DMS114 treated with DMSO at 0.1 percent for 48 hours (cell line): Measurements from ENCODE around the gene COPE.

ENCODE experiments used
- DNase-seq: peaks from one replicate; lab custom pipeline; 2025; ENCODE audit not compliant: unreplicated experiment; lab: John Stamatoyannopoulos, UW

The COPE gene

DNA sequence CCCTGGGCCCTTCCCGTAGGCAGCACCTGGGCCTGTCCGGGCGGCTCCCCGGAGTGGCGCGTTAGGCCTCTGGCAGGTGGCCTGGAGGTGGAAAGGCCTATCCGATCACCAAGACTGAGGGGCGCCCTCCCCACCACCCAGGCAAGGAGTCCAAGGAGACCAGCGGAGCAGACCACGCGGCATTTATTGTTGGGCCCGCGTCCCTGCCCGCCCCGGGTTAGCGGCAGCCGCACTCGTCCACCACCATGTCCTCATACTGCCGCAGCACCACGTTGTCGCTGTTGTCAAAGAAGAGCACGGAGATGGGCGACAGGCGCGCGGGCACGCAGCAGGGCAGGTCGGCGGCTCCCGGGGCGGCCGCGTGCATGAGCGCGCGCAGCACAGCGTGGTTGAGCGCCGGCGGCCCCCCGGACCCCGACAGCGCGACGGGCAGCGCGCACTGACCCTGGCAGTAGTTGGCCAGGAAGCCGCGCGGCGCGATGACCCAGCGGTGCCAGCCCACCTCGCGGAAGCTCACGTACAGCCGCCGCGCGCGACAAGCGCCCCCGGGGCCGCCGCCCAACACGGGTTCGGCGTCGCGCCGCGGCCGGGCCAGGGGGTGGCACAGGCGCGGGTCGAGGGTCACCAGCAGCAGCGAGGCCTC, 50.7 kb downstream of the COPE start:
- no peak for DNase-seq

DNA sequence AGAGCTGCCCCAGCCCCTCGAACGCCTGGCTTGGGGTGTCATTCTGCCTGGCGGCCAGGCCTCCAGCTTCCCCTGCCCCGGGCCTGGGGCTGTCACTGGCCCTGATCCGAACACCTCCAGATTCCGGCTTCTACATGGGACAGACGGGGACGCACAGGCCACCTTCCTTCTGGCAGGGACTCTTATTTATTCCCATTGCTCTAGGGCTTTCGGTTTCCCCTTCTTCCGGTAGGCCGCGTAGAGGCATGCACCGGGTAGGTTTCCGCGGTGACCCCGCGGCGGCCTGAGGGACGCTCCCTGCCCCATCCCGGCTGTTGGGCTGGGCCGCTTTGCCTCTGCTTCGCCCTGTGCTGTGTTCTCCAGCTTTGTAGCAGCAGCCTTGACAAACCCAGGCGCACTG, 51.4 kb downstream of the COPE start:
- DNase-seq: no peak

DNA sequence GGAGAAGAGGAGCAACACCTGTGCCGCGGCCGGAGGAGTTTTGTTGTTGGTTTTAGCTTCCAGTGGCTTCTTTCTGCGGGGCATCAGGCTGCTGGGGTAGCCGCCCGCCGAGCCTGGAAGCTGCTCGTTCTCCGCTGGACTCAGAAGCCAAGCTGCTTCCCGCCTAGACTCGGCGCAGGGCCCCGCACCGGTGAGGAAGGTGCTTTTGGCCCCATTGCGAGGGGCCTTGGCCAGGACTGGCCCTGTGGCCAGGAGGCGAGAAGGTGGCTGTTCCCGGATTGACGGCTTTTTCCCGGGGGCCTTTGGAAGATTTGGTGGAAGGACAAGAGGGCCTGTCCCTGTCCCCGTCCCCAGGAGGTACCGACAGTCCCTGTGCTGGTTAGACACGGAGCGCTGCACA, 52.0 kb downstream of the COPE start:
- DNase-seq: no peak

DNA sequence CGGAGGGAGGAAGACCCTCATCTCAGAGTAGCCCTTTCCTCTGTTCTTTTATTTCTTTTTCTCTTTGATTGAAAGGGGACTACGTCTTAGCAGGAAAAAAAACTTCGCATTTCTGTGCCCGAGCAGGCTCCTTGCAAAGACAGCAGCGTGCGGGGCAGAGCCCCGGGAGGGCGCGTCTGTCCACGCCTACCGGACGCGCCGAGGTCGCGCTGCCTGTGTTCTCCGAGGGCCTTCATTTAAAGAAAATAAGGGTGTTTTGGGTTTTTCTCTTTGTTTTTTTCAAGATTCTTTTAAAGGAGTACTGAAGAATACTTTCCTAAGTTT, 52.4 kb downstream of the COPE start:
- DNase-seq: no peak

DNA sequence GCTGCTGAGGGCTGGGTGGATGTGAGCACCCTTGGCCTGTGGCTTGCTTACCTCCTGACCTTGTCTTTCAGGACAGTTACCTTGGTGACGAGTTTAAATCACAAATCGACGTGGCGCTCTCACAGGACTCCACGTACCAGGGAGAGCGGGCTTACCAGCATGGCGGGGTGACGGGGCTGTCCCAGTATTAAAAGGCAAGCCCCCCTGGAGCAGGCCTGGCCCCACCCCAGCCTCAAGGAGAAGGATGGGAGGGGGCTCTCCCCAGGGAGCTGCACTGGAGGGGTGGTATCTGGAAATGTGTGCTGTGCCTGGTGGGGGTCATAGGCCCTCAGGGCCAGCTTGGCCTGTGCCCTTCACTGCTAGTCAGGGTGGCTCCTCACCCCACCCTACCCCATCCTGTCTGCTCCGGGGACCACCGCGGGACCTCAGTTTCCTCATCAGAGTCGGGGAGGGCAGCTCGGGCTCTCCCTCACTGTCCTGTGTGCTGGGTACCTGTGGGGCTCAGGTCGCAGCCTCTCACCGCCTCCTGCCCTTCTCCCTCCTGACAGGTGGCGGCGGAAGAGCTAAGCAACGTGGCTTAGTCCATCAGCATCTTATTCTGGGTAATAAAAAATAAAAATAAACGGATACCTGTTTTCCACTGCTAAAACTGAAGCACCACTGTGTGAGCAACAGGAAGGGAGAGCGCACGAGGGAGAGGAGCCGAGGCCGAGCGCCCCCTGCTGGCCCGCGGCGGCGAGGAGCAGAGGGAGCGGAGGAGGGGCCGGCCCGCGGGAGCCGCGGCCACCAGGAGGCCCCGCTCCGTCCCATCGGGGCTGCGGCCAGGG, 53.0 kb downstream of the COPE start:
- DNase-seq: peak; percentile 40

DNA sequence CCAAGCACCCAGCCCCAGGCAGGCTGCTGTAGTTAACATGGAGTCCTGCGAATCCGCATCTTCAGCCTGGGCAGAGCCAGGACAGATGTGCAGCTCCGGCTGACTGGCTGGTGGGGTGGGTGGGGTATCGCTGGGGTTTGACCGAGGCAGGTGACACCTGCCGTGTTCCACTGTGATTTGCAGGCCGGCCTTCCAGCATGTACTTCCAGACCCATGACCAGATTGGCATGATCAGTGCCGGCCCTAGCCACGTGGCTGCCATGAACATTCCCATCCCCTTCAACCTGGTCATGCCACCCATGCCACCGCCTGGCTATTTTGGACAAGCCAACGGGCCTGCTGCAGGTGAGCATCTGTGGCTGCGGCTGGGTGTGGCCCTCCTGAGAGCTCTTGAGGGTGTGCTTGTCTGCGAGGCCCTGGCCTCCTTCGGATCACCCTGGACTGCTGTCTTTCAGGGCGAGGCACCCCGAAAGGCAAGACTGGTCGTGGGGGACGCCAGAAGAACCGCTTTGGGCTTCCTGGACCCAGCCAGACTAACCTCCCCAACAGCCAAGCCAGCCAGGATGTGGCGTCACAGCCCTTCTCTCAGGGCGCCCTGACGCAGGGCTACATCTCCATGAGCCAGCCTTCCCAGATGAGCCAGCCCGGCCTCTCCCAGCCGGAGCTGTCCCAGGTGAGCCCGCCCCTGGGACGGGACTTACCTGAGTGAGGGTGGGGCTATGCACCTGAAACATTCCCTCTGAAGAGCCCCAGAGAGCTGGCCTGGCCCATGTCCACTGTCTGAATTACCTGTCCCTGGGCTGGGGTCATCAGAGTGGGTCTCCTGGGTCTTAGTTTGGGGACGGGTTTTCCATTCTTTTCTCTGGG, 53.8 kb downstream of the COPE start:
- no peak for DNase-seq

DNA sequence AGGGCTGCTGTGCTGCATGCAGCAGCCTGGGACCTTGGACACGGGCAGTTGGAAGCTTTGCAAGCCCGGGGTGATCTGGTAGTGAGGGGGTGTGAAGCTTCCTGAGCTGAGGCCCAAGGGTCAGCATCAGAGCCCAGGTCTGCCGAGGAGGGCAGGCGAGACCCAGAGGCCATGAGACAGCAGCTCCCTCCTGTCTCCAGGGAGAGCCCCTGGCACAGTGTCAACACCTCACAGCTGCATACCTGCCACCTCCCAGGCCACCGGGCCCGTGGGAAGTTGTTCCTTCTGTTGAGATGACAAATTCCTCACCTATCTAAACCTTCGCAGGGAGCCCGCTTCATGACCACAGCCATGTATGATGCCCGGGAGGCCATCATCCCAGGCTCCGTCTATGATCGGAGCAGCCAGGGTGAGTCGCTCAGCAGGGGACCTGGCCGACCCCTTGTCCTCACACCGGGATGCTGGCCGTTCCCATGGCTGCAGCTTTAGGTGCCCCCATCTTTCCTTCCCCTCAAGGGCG, 55.3 kb downstream of the COPE start:
- no peak for DNase-seq

DNA sequence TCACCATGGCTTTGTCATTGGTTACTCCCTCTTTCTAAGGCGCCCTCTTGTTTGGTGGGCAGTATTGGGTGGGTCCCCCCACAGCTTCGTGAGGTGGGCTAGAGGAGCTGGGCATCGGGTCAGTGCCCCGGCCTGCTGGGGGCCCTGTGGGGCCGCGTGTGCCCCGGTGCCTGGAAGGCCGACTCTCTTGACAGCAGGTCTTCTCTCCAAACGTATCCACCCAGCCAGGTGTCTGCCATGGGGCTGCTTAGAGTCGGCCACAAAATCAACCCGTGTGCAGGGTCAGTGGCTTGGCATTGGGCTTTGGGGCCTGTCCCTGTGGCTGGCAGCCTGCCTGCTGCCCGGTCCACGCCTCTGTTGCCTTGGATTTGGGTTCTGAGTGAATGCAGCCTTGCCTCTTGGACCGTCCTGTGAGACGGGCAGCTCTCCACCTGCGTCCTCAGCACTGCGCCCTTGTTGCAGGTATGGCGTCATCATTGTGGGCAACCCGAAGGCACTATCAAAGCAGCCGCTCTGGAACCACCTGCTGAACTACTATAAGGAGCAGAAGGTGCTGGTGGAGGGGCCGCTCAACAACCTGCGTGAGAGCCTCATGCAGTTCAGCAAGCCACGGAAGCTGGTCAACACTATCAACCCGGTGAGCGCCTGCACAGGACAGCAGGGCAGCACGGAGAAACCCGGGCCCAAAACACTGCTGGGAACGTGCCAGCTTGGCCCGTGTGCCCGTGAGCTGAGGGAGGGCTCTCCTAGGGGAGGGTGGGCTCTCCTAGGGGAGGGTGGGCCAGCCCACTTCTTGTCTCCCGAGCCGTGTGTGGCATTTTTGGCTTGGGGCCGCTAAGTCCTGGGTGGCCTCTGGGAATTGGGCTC, 56.0 kb downstream of the COPE start:
- DNase-seq: no peak

DNA sequence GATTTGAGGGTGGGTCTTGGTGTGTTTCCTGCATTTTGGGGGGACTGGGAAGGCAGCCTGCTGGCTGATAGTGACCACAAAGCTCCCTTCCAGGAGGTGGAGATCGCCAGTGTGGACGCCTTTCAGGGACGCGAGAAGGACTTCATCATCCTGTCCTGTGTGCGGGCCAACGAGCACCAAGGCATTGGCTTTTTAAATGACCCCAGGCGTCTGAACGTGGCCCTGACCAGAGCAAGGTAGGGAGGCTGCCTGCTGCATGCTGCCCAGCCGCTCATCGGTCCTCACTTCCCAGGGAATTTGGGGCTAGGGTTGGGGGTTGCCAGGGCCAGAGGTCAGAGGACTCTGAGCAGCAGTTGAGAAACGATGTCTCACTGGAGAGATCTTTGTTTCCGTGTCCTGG, 57.3 kb downstream of the COPE start:
- no peak for DNase-seq

DNA sequence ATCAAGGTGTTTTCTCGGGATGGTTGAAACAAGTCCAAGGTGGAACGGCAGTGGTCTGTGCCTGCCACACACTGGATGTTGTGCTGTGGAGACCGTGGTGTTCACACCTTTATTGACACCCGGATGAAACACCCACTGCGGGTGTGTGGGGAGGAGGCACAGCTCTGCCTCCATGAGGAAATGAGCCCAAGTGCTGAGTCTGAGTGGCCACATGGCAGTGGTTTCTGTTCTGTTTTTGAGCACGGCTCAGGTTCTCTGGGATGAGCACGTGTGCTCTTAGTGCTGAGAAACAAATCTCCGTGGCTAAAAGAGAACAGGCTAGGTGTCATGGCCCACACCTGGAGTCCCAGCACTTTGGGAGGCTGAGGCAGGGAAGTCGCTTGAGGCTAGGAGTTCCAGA, 58.0 kb downstream of the COPE start:
- no peak for DNase-seq

DNA sequence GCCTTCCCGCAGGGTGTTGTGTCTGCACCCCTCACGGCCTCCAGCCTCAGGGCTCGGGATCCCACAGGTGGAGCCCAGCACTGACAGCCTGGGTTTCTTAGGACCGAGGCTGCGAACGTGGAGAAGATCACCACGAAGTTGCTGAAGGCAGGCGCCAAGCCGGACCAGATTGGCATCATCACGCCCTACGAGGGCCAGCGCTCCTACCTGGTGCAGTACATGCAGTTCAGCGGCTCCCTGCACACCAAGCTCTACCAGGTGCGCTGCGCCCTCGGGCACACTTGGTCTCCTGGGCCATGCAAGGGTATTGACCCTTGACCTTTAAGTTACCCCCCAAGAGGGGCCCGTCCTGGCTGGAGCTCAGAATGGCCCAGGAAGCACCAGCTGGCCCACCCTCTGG, 58.5 kb downstream of the COPE start:
- no peak for DNase-seq

DNA sequence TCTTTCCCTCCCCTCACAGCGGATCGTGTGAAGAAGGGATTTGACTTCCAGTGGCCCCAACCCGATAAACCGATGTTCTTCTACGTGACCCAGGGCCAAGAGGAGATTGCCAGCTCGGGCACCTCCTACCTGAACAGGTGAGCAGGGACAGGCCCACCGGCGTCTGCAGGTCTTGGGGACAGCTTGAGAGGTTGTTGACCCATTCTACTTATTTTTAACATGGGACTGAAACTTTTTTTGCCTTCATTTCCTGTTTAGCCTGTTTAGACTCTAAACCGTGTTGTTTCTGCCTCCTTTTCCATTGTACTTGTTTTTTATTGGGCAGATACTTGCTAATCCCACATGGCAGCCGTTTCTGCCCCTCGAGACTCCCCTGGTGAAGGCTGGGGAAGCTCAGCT, 58.9 kb downstream of the COPE start:
- no peak for DNase-seq

DNA sequence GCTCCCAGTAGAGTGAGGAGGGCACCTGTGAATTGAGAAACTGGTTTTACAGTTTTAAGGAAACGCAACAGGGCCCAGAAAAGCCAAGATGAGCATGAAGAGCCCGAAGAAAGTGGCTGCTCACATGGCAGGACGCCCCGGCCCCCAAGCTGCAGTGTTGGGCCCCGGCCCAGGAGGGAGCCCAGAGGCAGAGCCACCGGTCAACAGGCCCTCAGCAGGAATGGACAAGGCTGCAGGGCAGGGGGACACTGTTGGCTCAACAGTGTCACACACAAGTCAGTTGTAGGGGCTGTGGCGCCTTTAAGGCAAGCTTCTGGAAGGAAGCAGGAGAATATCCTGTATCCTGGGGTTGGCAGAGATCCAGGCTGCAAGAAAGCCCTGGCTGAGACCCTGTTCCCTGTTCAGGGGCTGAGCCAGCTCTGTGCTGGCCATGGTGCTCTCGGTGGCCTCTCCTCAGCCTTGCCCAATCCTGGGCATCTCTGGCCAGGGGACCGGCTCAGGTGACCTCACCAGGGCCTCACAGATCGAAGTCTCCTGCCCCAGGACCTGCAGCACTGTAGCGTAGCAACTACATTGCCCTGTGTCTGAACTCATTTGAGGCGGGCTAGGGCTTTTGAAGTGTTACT, 59.4 kb downstream of the COPE start:
- no peak for DNase-seq

DNA sequence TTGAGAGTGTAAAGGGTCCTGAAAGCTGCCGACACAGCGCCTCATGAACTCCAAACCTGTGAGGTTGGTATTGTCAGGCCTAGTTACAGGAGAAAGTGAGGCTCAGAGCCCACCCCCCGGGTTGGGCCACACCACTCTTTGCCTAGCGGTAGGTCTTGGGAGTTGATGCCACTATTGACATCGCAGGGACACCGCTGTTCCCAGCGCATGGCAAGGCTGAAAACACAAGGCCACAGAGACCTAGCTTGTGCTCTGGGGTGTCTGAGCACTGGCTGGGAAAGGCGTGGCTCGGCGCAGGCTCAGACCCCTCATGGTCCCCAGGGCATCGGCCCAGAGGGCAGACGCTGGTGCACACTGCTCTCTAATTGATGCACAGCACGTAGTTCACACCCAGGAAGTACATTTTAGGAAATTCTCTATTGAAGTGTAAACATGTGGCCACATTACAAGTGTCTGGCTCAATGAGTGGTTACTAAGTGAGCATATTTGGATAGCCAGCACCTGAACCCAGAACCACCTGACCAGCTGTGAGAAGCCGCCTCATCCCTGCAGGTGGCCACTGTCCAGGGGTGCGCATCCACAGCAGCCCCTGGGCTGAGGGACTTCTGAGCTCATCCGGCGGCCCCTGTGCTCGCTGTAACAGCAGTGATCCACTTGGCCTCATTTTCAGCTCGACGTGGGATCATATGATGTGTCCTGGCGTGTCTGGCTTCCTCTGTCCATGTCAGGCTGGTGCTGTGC, 60.1 kb downstream of the COPE start:
- no peak for DNase-seq

DNA sequence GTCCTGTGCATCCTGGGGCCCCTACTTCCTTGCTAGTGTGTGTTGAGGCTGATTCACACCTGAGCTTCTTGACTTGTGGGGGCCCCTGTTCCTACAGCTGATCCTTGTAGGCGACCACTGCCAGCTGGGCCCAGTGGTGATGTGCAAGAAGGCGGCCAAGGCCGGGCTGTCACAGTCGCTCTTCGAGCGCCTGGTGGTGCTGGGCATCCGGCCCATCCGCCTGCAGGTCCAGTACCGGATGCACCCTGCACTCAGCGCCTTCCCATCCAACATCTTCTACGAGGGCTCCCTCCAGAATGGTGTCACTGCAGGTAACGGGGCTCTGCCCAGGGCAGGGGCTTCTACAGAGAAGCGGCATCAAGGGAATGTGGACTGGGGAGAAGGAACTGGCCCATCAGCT, 62.0 kb downstream of the COPE start:
- no peak for DNase-seq

DNA sequence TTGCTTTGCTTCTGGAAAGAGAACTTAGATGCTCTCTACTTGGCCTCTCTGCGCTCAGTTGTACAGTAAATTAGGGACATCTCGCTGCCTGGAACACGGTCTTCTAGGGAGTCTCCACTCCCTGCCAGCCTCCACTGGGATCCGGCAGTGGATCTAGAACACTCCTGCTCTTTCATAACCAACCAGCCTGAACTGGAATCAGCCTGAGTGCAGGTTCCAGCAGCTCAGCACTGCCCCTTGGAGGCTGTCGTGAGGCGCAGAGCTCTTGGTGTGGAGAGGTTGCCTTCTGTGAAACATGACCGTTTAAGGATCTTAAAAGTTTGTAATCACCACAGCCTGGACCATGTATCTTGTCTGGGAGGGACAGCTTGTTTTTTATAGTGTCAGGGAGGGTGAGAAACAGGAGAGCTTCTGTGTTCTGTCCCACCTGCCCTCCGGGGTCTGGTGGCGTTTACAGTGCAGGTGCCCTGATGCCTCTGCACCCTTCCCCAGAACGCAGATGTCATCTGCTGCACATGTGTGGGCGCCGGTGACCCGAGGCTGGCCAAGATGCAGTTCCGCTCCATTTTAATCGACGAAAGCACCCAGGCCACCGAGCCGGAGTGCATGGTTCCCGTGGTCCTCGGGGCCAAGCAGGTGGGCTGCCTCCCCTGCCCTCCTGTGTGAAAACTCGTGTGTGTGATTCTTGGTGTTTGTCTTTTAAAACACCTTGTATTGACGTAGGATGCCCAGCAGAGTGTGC, 62.6 kb downstream of the COPE start:
- no peak for DNase-seq

DNA sequence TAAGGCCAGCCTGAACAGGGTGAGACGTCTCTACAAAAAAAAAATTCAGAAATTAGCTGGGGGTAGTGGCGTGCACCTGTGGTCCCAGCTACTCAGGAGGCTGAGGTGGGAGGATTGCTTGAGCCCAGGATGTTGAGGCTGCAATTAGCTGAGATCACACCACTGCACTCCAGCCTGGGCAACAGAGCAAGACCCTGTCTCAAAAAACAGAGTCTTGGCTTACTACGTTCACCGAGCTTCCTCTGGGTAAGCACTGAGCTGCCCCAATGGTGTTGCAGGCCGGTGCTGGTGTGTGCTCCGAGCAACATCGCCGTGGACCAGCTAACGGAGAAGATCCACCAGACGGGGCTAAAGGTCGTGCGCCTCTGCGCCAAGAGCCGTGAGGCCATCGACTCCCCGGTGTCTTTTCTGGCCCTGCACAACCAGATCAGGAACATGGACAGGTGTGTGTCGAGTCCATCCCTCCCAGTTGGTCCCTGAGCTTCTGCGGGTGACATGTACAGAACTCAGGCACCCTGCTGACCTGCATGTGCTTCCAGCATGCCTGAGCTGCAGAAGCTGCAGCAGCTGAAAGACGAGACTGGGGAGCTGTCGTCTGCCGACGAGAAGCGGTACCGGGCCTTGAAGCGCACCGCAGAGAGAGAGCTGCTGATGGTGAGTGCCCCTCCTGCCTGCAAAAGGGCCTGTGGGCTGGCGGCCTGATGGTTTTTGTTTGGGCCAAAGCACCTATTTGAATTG, 63.4 kb downstream of the COPE start:
- no peak for DNase-seq

DNA sequence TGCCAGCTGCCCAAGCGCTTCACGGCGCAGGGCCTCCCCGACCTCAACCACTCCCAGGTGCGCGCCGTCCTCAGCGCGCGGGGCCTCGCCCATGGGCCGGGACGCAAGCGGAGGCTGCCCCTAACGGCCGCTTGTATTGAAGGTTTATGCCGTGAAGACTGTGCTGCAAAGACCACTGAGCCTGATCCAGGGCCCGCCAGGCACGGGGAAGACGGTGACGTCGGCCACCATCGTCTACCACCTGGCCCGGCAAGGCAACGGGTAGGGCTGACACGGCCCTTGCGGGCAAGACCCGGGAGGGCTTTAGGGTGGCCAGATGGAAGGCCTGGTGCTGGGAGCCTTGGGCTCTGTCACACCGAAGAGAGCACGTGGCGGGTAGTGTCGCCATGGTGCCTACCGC, 64.2 kb downstream of the COPE start:
- no peak for DNase-seq
